ENCODE results near the gene DNAJA1. TPM values are rescaled to one million over a fixed set of nuclear protein-coding genes. Genes with fewer than 3 reads are reported as not detected.

Gene DNAJA1
- total RNA-seq, 1 donor from 2014 or later, result 123 TPM

DNA sequence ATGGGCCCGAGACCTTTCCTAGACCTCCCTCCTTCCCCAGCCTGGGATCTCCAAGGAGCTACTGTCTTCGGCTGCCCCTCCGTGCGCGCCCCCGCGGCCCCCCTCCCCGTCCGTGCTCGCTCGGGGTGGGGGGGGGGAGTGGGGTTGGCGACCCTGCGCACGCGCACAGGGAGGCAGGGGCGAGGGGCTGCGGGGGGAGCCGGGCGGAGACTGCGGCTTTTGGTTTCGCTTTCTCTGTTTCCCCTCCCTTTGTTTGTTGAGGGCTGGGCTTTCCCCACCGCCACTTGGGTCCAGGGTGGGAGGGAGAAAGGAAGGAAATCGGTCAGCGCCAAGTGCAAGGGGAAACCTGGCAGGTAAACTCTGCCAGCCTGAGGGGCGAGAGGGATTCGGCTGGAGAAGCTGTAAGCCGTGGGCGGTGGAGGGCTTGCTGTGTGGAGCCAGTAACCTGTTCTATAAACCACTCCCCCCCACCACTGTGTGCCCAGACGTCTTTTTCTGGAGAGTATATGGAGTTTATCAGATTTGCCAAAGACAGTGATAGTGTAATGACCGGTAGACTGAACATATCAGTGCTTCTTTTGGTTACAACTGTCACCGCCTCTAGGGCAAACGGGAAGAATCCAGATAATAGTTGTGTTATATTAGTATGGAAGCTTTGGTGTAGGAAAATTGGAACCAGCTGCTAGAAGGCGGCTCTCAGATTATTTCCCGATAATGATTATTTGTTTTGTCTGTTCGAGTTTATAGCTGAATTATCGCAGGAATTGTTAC, 684 bp downstream of the DNAJA1 start:
- DNase-seq (ENCODE audit: low read depth), result peak; percentile 54

DNA sequence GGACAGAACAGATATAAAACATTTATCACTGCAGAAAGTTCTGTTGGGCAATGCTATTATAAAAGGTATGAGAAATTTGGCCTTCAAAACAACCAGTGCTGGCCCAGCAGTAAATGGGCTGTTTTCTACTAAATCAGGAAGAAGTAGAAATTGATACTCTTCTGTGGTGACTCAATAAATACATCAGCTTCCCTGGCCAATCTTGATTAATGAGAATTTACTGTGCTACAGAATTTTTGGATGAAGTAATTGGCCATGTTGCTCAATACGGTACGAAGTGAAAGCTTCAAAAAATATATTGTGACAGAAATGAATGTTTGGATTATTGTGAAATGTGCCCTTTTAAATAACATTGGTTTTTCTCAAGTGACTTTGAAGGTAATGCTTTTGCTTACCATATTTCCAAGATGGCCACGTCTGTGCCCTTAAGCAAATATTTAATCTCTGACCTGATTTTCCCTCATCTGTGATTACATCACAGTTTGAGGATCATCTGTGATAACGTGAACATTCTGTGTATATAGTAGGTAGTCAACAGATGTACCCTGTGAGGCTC, 4.2 kb downstream of the DNAJA1 start:
- no peak for DNase-seq (ENCODE audit: low read depth)

DNA sequence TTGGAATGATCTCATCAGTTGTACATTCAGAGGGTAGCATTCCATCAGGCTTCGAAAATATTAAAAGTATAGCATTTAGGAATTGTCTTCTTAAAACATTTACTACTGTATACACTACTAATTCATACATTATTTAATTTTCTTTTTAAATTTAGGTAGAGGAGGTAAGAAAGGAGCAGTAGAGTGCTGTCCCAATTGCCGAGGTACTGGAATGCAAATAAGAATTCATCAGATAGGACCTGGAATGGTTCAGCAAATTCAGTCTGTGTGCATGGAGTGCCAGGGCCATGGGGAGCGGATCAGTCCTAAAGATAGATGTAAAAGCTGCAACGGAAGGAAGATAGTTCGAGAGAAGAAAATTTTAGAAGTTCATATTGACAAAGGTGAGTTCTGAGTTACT, 5.2 kb downstream of the DNAJA1 start:
- DNase-seq (ENCODE audit: low read depth), result no peak

- no peak for DNase-seq (ENCODE audit: low read depth)
Observed at GRCh38 chr9:33032292-33032691, 7.2 kb downstream of the DNAJA1 start.

DNA sequence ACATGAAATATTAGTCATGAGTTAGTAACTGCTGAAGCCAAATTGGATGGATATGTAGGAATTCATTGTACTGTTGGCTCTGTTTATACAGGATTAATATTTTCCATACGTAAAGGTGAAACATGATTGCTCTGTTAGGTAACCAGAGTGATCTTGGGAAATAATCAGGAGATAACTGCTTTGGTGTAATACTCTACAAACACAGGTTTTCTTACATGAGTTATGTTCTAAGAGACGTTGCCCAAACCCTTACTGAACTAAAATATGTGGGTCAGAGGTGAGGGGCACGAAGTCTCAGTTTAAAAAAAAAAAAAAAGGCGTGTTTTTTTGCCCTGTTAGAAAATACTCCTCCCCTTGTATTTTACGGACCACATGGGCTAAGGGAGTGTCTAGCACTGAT, 7.8 kb downstream of the DNAJA1 start:
- DNase-seq (ENCODE audit: low read depth), result no peak

DNA sequence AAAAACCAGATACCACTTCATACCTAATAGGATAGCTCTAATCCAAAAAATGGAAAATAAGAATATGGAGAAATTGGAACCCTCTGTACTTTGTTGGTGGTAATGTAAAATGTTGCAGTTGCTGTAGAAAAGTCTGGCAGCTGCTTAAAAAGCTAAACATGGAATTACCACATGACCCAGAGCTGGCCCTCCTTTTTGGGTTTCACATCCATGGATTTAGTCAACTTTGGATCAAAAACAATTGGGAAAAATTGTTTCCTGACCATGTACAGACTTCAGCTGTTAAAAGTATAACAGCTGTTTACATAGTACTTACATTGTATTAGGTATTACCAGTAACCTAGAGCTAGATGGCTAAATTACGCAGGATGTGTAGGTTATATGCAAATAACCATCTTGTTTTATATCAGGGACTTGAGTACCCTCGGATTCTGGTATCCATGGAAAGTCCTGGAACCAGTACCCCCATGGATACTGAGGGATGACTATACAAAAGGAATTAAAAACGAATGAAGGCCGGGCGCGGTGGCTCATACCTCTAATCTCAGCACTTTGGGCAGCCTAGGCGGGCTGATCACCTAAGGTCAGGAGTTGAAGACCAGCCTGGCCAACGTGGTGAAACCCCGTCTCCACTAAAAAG, 15.8 kb downstream of the DNAJA1 start:
- DNase-seq (ENCODE audit: low read depth), result peak; percentile 10

DNA sequence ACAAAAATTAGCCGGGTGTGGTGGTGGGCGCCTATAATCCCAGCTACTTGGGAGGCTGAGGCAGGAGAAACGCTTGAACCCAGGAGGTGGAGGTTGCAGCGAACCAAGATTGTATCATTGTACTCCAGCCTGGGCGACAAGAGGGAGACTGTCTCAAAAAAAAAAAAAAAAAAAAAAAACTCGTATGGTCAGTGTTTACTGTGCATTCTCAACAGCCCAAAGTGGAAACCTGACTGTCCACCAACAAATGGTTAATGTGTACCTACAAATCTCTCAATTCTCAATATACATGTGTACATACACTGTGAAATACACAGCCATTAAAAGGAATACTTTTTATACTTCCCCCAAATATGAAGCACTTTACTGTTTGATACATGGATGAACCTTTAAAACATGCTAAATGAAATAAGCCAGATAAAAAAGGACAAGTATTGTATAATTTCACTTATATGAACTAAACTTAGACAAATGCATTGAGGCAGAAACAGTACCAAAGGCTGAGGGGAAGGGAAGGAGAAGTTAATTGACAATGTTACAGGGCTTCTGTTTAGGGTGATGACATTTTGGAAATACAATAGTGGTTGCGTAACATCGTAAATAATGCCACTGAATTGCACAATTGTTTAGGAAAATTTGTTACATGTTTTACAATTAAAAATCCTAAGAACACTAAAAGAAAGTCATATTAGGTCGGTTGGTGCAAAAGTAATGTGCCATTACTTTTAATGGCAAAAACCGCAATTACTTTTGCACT, 16.5 kb downstream of the DNAJA1 start:
- no peak for DNase-seq (ENCODE audit: low read depth)

GRCh38 chr9:33042473-33042872, 17.4 kb downstream of the DNAJA1 start:
- DNase-seq (ENCODE audit: low read depth), result no peak

DNA sequence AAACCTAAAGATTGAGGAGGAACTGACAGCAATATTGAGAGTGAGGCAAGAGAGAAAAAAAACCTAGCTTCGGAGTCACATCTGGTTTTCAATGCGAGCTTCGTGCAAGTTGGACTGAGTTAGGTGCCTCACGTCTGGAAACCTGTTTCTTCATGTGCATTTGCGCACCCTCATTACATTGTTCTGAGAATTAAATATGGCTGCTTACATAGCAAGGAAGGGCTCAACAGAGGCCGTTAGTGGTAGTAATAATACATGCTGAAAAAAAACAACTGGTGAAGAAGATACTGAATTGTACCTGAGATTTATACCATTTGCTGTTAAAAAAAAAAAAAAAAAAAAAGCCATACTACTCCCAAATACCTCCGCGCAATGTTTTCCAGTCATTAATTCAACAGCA, 18.6 kb downstream of the DNAJA1 start:
- no peak for DNase-seq (ENCODE audit: low read depth)

DNA sequence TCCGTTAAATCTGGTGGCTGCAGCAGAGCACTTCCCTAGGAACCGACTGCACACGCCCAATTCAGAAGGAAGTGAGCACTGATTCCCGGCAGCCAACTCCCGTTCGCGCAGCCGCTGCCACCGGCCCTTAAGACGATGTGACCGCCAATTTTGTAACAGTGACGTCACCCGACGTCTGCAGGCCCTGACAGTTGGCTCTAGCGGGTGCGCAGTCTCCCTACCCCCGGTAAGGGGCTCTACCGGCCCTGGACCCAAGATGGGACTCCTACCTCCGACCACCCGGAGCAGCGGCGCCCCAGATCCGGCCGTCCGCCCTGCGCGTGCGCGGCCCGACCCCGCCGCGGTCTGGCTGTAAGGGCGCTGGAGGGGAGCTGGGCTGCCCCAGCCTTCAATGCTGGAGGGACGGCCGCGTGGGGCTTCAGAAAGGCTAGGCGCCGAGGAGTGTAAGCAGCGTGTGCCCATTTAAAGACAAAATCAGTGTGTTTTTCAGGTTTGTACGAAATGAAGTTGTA, 19.1 kb downstream of the DNAJA1 start:
- peak; percentile 92 for DNase-seq (ENCODE audit: low read depth)

GRCh38 chr9:33044677-33045282, 19.7 kb downstream of the DNAJA1 start:
- DNase-seq (ENCODE audit: low read depth), result peak; percentile 27

DNA sequence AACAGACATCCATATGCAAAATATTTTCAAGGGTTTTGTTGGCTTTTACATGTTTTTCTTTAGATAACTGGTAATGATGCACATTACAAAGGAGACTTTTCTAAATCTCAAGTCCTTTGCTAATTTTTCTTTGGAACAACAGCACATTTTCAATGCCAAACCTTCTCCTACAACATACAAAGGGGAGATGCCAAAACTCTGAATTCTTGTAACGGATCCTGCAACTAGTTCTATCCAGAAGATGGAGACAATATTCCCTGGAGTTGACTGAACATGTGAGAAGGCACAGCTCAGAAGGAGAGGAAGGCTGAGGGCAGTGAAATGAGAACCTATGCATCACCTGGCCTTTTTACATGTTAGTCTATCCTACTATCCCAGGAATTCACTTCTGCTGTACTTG, 21.0 kb downstream of the DNAJA1 start:
- DNase-seq (ENCODE audit: low read depth), result no peak

GRCh38 chr9:33048054-33048465, 23.0 kb downstream of the DNAJA1 start:
- DNase-seq (ENCODE audit: low read depth), result no peak

DNA sequence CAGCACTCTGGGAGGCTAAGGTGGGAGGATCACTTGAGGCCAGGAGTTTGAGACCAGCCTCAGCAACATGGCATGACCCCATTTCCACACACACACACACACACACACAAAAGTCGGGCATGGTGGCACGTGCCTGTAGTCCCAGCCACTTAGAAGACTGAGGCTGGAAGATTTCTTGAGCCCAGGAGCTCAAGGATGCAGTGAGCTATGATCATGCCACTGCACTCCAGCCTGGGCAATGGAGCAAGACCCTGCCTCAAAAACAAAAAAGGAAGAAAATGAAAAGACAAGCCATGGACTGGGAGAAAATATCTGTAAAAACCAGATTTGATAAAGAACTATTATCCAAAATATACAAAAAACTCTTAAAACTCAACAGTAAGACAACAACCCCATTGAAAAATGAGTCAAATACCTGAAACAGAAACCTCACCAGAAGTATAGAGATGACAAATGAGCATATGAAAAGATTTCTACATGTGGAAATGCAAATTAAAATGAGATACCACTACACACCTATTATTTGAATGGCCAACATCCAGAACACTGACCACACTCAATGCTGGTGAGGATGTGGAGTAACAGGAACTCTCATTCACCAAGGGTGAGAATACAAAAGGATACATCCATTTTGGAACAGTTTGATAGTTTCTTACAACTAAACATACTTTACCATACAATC, 24.7 kb downstream of the DNAJA1 start:
- no peak for DNase-seq (ENCODE audit: low read depth)

DNA sequence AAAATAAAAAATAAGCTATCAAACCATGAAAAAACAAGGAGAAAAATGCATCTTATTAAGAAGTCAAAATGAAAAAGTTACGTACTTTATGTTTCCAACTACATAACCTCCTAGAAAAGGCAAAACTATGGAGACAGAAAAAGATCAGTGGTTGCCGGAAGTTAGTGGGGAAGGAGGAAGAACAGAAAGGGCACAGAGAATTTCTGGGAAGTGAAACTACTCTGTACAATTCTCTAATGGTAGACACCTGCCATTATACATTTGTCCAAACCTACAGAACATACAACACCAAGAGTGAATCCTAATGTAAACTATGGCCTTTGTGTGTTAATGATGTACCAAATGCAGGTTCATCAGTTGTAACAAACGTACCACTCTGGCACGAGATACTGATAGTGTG, 26.1 kb downstream of the DNAJA1 start:
- DNase-seq (ENCODE audit: low read depth), result no peak

DNA sequence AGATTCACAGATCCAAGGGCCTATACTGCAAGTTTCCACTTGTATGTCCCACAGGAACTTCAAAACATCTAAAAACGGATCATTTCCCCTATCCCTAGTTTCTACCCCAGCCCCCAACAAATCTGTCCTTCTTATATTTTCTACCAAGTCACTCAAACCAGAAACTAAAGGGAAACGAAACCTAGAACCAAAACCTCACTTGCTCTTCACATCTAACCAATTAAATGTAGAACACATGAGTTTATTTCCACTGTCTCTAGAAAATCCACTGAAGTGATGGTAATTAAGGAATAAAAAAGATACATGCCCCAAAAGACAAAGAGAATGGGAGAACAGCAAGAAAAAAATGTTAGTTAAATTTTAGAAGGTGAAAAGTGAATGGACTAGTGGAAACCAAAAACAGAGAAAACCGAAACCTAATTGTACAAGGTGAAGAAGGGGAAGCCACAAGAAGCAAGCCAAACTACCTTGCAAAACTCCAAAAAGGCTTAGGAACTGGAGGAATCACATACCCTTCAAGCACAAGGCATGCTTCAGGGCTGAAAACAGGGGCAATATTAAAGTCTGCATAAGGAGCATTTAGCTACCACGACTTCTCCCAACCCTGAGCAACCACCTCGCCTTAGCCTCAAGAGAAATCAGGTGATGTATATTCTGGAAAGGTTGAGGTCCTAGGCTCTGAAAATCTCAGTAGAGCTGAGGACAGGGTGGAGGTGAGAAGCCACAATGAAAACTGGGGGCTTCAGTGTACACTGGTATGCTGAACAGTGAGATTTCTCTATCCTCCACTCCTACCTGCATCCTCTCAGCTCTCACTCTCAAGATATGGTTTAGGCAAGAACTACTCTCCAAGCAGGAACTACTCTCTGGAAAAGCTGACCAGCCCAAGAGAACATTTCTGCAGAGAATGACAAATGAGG, 40.3 kb downstream of the DNAJA1 start:
- no peak for DNase-seq (ENCODE audit: low read depth)

DNA sequence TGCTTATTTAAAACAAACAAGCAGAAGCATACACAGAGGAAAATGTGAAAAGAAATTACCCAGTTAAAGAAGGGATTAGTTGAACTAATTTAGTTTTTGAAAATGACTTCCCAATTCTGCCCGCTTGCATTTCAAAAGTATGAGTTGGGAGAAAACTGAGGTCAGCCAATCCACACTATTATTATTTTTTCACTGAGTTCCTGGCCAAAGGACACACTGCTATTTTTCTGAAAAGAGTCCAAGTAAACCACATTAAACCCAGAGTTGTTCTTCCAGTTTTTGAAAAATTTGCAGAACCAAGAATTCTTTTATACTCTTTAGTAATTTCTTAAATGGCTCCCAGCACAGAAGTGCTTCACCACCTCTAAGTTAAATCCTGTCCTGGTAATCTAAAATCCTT, 43.9 kb downstream of the DNAJA1 start:
- DNase-seq (ENCODE audit: low read depth), result no peak

DNA sequence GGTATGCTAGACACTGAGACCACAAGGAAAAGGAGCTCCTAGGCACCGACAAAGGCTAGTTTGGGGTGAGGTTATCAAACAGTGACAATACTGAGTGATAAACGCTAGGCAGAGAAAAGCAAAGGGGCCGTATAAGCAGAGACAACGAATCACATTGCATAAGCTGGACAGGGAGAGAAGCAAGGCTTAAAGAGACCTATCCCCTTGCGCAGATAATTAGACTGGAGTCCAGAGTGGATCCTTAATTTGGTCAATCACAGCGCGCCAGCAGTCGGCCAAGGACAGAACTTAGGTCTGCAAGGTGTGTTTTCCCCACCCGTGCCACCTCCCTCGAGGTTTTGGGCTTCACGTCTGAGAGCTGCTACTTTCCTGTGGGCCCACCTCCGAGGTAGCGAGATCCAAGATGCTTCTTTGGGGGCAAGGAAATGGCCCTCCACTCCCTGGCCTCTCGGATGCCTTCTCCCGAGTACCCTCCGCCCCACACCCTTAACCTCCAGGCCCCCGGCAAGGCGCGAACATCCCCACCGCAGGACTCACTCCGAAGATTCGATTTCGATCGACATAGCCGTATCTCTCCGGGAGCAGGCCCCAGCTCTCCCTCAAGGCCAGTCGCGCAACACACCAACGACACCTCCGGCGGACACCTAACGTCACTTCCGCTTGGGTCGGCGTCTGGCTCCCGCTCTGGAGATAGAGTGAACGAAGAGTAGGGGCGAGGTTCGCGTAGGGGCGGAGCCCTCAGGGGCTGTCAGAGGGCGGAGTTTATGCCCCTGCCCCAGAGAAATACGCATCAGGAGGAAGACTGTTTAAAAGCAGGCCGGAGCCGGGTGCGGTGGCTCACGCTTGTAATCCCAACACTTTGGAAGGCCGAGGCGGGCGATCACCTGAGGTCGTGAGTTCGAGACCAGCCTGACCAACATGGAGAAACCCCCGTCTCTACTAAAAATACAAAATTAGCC, 51.3 kb downstream of the DNAJA1 start, which contains the start of gene SMU1:
SMU1 (minus strand) TSS at position 629 of the 959 bp plus-strand sequence; CDS start at position 563, 66 bp downstream.
- peak; percentile 98 for DNase-seq (ENCODE audit: low read depth)

Data from myocyte (in vitro differentiated cells).